ENCODE data around the gene ULK2.

DNA sequence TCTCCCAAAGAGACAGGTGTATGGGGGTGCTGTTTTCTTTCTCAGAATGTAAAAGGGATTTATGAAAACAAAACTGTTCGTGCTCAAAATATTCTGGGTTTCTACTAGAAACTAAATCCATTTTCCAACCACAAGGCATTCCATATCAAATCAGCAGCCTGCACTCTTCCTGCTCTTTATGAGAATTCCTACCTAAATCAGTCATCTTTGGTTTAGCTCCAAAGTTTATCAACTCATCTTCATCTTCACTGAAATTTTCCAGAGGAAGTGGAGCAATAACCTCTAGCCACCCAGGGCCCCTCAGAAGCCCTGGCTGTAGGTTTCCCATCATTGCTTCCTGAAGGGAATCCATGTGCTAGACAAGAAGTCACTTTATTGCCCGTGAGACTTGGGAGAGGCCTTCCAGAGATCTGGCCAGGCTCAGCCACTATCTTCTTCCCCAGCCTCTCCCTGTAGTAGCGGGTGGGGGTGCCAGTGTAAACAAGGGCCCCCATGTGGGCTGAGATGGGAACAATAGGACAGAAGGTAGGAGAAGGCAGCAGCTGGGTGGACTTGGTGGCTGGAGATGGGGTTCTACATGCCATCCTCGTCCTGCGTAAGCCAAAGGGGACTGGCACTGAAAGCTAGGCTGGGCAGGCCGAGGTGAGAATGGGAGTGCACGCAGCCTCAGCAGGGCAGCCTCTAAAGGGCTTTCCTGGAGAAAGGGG is 97.6 kb downstream of the ULK2 start:
- TF ChIP-seq YY1 (IDR thresholded peaks at IDR 0.05; ENCODE audit: extremely low read depth, insufficient replicate concordance, low read depth, low read length) (no peak), POLR2A (IDR thresholded peaks at IDR 0.05; ENCODE audit: borderline replicate concordance, extremely low read depth, insufficient read depth, insufficient read length) (no peak), SIN3A (IDR thresholded peaks at IDR 0.05; ENCODE audit: low read depth) (no peak), CEBPB (IDR thresholded peaks at IDR 0.05; ENCODE audit: low read depth) (no peak), EZH2 (IDR thresholded peaks at IDR 0.05) (no peak), POLR2AphosphoS5 (IDR thresholded peaks at IDR 0.05; ENCODE audit: low read depth, low read length) (no peak), FOSL1 (IDR thresholded peaks at IDR 0.05; ENCODE audit: low read depth) (no peak), REST (IDR thresholded peaks at IDR 0.05; ENCODE audit: low read depth) (no peak), ATF3 (IDR thresholded peaks at IDR 0.05) (no peak), EZH2phosphoT487 (IDR thresholded peaks at IDR 0.05; ENCODE audit: borderline replicate concordance) (no peak)
- TF ChIP-seq, protein P1, sequence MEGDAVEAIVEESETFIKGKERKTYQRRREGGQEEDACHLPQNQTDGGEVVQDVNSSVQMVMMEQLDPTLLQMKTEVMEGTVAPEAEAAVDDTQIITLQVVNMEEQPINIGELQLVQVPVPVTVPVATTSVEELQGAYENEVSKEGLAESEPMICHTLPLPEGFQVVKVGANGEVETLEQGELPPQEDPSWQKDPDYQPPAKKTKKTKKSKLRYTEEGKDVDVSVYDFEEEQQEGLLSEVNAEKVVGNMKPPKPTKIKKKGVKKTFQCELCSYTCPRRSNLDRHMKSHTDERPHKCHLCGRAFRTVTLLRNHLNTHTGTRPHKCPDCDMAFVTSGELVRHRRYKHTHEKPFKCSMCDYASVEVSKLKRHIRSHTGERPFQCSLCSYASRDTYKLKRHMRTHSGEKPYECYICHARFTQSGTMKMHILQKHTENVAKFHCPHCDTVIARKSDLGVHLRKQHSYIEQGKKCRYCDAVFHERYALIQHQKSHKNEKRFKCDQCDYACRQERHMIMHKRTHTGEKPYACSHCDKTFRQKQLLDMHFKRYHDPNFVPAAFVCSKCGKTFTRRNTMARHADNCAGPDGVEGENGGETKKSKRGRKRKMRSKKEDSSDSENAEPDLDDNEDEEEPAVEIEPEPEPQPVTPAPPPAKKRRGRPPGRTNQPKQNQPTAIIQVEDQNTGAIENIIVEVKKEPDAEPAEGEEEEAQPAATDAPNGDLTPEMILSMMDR (IDR thresholded peaks at IDR 0.05 in 2 of 3, conservative IDR thresholded peaks at IDR 0.05 in 1 of 3; ENCODE audit: borderline replicate concordance in 1 of 3, insufficient read depth in 1 of 3, low read depth in 2 of 3, low read length in 2 of 3), result no peak
- TF ChIP-seq, protein P2, sequence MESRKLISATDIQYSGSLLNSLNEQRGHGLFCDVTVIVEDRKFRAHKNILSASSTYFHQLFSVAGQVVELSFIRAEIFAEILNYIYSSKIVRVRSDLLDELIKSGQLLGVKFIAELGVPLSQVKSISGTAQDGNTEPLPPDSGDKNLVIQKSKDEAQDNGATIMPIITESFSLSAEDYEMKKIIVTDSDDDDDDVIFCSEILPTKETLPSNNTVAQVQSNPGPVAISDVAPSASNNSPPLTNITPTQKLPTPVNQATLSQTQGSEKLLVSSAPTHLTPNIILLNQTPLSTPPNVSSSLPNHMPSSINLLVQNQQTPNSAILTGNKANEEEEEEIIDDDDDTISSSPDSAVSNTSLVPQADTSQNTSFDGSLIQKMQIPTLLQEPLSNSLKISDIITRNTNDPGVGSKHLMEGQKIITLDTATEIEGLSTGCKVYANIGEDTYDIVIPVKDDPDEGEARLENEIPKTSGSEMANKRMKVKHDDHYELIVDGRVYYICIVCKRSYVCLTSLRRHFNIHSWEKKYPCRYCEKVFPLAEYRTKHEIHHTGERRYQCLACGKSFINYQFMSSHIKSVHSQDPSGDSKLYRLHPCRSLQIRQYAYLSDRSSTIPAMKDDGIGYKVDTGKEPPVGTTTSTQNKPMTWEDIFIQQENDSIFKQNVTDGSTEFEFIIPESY (IDR thresholded peaks at IDR 0.05; ENCODE audit: extremely low read depth, insufficient replicate concordance, low read length), result no peak
